HepG2 (cell line): ENCODE data around the gene SPACDR. TPM values are rescaled to one million over a fixed set of nuclear protein-coding genes. Genes with fewer than 3 reads are reported as not detected.

Experiments
- ARID5B ChIP-seq: IDR thresholded peaks from 2 replicates; pipeline ENCODE4 v1.4.0; 2020; ENCODE audit warnings: mild to moderate bottlenecking, missing genetic modification reagents
- CC2D1A ChIP-seq: sonication (generic); formaldehyde crosslinking; IDR thresholded peaks from 2 replicates; pipeline ENCODE4 v1.8.1; 2023; ENCODE audit warnings: mild to moderate bottlenecking, missing genetic modification reagents
- CERS6 ChIP-seq: sonication (generic); formaldehyde crosslinking; IDR thresholded peaks from 2 replicates; pipeline ENCODE4 v1.5.0; 2020; ENCODE audit warnings: missing genetic modification reagents
- CHD2 ChIP-seq: IDR thresholded peaks from 2 replicates; pipeline ENCODE4 v1.6.1; 2011; ENCODE audit warnings: low read depth, low read length, improper control_type of control experiment
- CSRNP2 ChIP-seq: sonication (generic); formaldehyde crosslinking; conservative IDR thresholded peaks from 2 replicates; pipeline ENCODE4 v1.8.0; 2022; ENCODE audit warnings: low read depth, missing genetic modification reagents
- EED ChIP-seq: sonication (generic); formaldehyde crosslinking; IDR thresholded peaks from 2 replicates; pipeline ENCODE4 v1.5.0; 2020; ENCODE audit warnings: mild to moderate bottlenecking, missing genetic modification reagents
- FOXA1 ChIP-seq, 2 experiments: fragments of 450-650 bp in 1 of 2; sonication (generic) in 1 of 2; formaldehyde crosslinking in 1 of 2; IDR thresholded peaks; 2 replicates each; pipeline versions ENCODE4 v1.4.0 to v1.6.1; 2016 to 2020; ENCODE audit warnings: missing genetic modification reagents in 1 of 2
- ONECUT2 ChIP-seq: sonication (generic); formaldehyde crosslinking; IDR thresholded peaks from 2 replicates; pipeline ENCODE4 v1.4.0; 2020; ENCODE audit warnings: missing genetic modification reagents
- POLR2AphosphoS2 ChIP-seq: IDR thresholded peaks from 2 replicates; pipeline ENCODE4 v1.6.1; 2011; ENCODE audit warnings: low read depth, low read length, improper control_type of control experiment
- RAD21 ChIP-seq: fragments of 450-650 bp; formaldehyde crosslinking; IDR thresholded peaks from 2 replicates; pipeline ENCODE4 v1.5.0; 2020; ENCODE audit warnings: mild to moderate bottlenecking
- SAFB2 ChIP-seq: sonication (generic); formaldehyde crosslinking; IDR thresholded peaks from 2 replicates; pipeline ENCODE4 v1.5.1; 2020; ENCODE audit warnings: missing genetic modification reagents, low read depth, mild to moderate bottlenecking, borderline replicate concordance
- SRSF9 ChIP-seq: fragments of 200-400 bp; formaldehyde crosslinking; IDR thresholded peaks from 2 replicates; pipeline ENCODE4 v1.6.1; 2018; ENCODE audit warnings: borderline replicate concordance, mild to moderate bottlenecking, low read depth, low read length; ENCODE audit not compliant: insufficient read depth, poor library complexity, severe bottlenecking
- ZBTB7A ChIP-seq: sonication (generic); formaldehyde crosslinking; IDR thresholded peaks from 2 replicates; pipeline ENCODE4 v1.8.0; 2022; ENCODE audit warnings: mild to moderate bottlenecking, missing genetic modification reagents
- ZEB1 ChIP-seq: IDR thresholded peaks from 2 replicates; pipeline ENCODE4 v1.6.1; 2012; ENCODE audit warnings: mild to moderate bottlenecking, low read depth, inconsistent platforms; ENCODE audit not compliant: insufficient replicate concordance
- ZNF180 ChIP-seq: sonication (generic); formaldehyde crosslinking; IDR thresholded peaks from 2 replicates; pipeline ENCODE4 v1.4.0; 2020; ENCODE audit warnings: low read depth, missing genetic modification reagents, borderline replicate concordance
- ZNF296 ChIP-seq: sonication (generic); formaldehyde crosslinking; conservative IDR thresholded peaks from 2 replicates; pipeline ENCODE4 v1.5.0; 2020; ENCODE audit warnings: mild to moderate bottlenecking, missing genetic modification reagents
- ZNF549 ChIP-seq: sonication (generic); formaldehyde crosslinking; IDR thresholded peaks from 2 replicates; pipeline ENCODE4 v1.5.0; 2020; ENCODE audit warnings: missing genetic modification reagents
- ZNF615 ChIP-seq: sonication (generic); formaldehyde crosslinking; IDR thresholded peaks from 2 replicates; pipeline ENCODE4 v1.5.0; 2020; ENCODE audit warnings: mild to moderate bottlenecking, missing genetic modification reagents, borderline replicate concordance
- ZNF652 ChIP-seq: IDR thresholded peaks from 2 replicates; pipeline ENCODE4 v1.6.1; 2016; ENCODE audit warnings: low read depth, borderline replicate concordance
- ZNF816 ChIP-seq: sonication (generic); formaldehyde crosslinking; IDR thresholded peaks from 2 replicates; pipeline ENCODE4 v1.8.0; 2022; ENCODE audit warnings: missing genetic modification reagents, mild to moderate bottlenecking, borderline replicate concordance
- ZSCAN31 ChIP-seq: sonication (generic); formaldehyde crosslinking; IDR thresholded peaks from 2 replicates; pipeline ENCODE4 v1.5.0; 2020; ENCODE audit warnings: low read depth, mild to moderate bottlenecking, missing genetic modification reagents
- polyA plus RNA-seq, 8 experiments: library from polyadenylated mRNA; depleted of rRNA in 3 of 8; stranded (reverse) in 7 of 8; unstranded in 1 of 8; fragments of >200 nt; fragmentation: Illumina TruSeq in 4 of 8; extraction: Trizol in 4 of 8; gene quantifications; 2 replicates each; pipeline versions ENCODE4 v1.2.1 to v1.2.3, GENCODE V29; 2011 to 2016; ENCODE audit warnings: low read depth in 4 of 8, missing spikeins in 1 of 8, mixed read lengths in 1 of 8; ENCODE audit not compliant: insufficient read depth in 1 of 8
- total RNA-seq, 5 experiments: library from RNA; depleted of rRNA; stranded (reverse); fragments of >200 nt; fragmentation: Illumina TruSeq; extraction: Trizol; gene quantifications; 2 replicates each; pipeline ENCODE4 v1.2.3, GENCODE V29; 2016; ENCODE audit warnings: low read depth in 1 of 5
- TF ChIP-seq, protein P1 (sequence below): IDR thresholded peaks from 2 replicates; pipeline ENCODE4 v1.6.1; 2016; ENCODE audit warnings: missing biosample characterization, missing genetic modification reagents, low read depth

SPACDR gene
- total and polyA plus RNA-seq, 2 of the 13 experiments (the other 11 are each of a cell fraction or from before 2014, with no cell fraction given), result 0.41 TPM; not detected in 1

DNA sequence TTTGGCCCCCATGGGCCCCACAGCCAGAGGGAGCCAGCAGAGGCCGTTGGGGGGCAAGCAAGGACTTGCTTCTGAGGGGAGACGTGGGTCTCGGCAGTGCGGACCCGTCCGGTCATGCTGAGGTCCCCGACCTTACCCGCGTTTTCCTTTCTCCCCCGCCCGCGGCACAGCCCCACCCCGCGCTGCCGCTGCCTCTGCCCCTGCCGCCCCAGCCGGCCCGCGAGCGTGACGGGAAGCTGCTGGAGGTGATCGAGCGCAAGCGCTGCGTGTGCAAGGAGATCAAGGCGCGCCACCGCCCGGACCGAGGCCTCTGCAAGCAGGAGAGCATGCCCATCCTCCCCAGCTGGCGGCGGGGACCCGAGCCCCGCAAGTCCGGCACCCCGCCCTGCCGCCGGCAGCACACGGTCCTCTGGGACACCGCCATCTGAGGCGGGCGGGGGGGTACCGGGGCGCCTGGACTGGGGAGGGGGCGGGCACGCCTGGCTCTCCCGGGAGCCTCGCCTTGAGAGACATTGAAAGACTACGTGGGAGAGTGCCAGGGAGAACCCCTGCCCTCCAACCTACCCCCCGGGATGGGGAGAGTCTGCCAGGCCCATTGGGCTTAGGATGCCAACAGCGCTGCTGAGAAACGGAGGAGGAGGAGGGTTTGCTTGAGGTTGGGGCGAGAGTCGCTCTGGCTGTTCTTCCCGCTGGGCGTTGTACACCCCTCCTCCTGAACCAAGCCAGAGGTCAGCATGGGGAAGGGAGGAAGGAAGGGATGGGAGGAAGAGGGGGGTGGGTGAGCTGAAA lies 29.6 kb upstream of the SPACDR start (continued):
- TF ChIP-seq SAFB2 (CRISPR knock-in tag), result no peak
- TF ChIP-seq SRSF9, result no peak
- no peak for TF ChIP-seq CSRNP2 (CRISPR knock-in tag)
- TF ChIP-seq ZNF296, result no peak
- no peak for TF ChIP-seq CHD2
- TF ChIP-seq EED, result no peak
- no peak for TF ChIP-seq CERS6
- no peak for TF ChIP-seq ZNF549 (CRISPR knock-in tag)
- TF ChIP-seq FOXA1 (IDR thresholded peaks at IDR 0.05), result no peak
- TF ChIP-seq FOXA1 (CRISPR knock-in tag; IDR thresholded peaks at IDR 0.05), result 0 out of 2 replicates have a peak, but pooled peaks have one; percentile 8
- no peak for TF ChIP-seq ZEB1
- no peak for TF ChIP-seq ZSCAN31 (CRISPR knock-in tag)
- TF ChIP-seq ZBTB7A (CRISPR knock-in tag), result no peak
- TF ChIP-seq ARID5B, result peak; percentile 58; the same call in 1 of the 2 replicates
- no peak for TF ChIP-seq POLR2AphosphoS2
- no peak for TF ChIP-seq ZNF180 (CRISPR knock-in tag)
- TF ChIP-seq CC2D1A (CRISPR knock-in tag), result no peak
- no peak for TF ChIP-seq ZNF816 (CRISPR knock-in tag)
- TF ChIP-seq ZNF615, result no peak
- no peak for TF ChIP-seq RAD21 (CRISPR knock-in tag)
- TF ChIP-seq ONECUT2, result no peak
- TF ChIP-seq, protein P1, sequence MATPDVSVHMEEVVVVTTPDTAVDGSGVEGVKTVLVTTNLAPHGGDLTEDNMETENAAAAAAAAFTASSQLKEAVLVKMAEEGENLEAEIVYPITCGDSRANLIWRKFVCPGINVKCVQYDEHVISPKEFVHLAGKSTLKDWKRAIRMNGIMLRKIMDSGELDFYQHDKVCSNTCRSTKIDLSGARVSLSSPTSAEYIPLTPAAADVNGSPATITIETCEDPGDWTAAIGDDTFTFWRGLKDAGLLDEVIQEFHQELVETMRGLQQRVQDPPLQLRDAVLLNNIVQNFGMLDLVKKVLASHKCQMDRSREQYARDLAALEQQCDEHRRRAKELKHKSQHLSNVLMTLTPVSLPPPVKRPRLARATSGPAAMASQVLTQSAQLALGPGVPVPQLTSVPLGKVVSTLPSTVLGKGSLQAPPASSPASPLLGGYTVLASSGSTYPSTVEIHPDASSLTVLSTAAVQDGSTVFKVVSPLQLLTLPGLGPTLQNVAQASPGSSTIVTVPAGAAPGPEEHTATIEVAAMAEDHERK (CRISPR knock-in tag), result no peak
- TF ChIP-seq ZNF652 (CRISPR knock-in tag), result no peak
